ENCODE data around the gene ZNF446.

Gene ZNF446

DNA sequence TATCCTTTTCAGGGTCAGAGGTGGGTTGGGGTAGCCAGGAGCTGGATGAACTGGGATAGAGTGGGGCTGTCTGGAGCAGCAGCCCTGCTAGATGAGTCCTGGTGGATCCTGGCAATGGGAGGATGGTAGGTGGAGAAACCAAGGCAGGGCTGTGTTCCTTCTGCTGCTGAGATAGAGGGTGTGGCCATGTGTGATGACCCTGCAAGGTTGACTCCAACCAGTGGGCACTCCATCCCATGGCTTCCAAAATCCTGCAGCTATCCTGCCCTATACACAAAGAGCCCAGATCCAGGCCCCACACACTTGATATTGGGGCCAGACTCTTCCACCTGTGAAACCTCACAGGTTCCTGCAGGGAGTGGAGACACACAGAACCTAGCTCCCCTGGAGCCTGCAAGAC is 2.4 kb upstream of the ZNF446 start:
- no peak overlapping the region for H3K9ac ChIP-seq (ENCODE audit: low read length)
- H3K27me3 ChIP-seq (ENCODE audit: insufficient read depth, low read length) = no peaks in the 10 kb centered on the region
- H4K20me1 ChIP-seq (ENCODE audit: insufficient read depth, low read length) = no peaks in the 10 kb centered on the region
- no peak overlapping the region for H3K4me3 ChIP-seq (ENCODE audit: low read depth, low read length, poor library complexity, severe bottlenecking)
- TF ChIP-seq, protein P1, sequence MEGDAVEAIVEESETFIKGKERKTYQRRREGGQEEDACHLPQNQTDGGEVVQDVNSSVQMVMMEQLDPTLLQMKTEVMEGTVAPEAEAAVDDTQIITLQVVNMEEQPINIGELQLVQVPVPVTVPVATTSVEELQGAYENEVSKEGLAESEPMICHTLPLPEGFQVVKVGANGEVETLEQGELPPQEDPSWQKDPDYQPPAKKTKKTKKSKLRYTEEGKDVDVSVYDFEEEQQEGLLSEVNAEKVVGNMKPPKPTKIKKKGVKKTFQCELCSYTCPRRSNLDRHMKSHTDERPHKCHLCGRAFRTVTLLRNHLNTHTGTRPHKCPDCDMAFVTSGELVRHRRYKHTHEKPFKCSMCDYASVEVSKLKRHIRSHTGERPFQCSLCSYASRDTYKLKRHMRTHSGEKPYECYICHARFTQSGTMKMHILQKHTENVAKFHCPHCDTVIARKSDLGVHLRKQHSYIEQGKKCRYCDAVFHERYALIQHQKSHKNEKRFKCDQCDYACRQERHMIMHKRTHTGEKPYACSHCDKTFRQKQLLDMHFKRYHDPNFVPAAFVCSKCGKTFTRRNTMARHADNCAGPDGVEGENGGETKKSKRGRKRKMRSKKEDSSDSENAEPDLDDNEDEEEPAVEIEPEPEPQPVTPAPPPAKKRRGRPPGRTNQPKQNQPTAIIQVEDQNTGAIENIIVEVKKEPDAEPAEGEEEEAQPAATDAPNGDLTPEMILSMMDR (IDR thresholded peaks at IDR 0.05; ENCODE audit: low read length) = no peak
- no peak for TF ChIP-seq EZH2 (IDR thresholded peaks at IDR 0.05; ENCODE audit: borderline replicate concordance, low read length)
- H3K9me2 ChIP-seq (ENCODE audit: low read depth, low read length) = no peaks in the 10 kb centered on the region
- no peak overlapping the region for H2AFZ ChIP-seq (ENCODE audit: low read length)
- H3F3A ChIP-seq (ENCODE audit: insufficient read depth, low read length) = no peaks in the 10 kb centered on the region
- H3K4me1 ChIP-seq (ENCODE audit: insufficient read depth, low read length, severe bottlenecking) = peaks cover 19% of the 10 kb centered on the region
- H3K27ac ChIP-seq (ENCODE audit: low read depth, low read length, poor library complexity, severe bottlenecking) = no peak overlapping the region
- H3K9me3 ChIP-seq (ENCODE audit: low read length) = no peaks in the 10 kb centered on the region
- no peak overlapping the region for H3K4me2 ChIP-seq (ENCODE audit: low read length)
- H3K36me3 ChIP-seq (ENCODE audit: insufficient read depth, low read length) = peaks cover 40% of the 10 kb centered on the region
- no peaks in the 10 kb centered on the region; the same call in 1 of the 2 replicates for H3K79me2 ChIP-seq (ENCODE audit: insufficient read depth, low read length)

- H3K36me3 ChIP-seq (ENCODE audit: insufficient read depth, low read length) = peaks cover 34% of the 10 kb centered on the region
- no peaks in the 10 kb centered on the region for H4K20me1 ChIP-seq (ENCODE audit: insufficient read depth, low read length)
- H3K4me3 ChIP-seq (ENCODE audit: low read depth, low read length, poor library complexity, severe bottlenecking) = peak overlapping the region; percentile 80
- TF ChIP-seq, protein P1 (IDR thresholded peaks at IDR 0.05; ENCODE audit: low read length) = no peak
- TF ChIP-seq EZH2 (IDR thresholded peaks at IDR 0.05; ENCODE audit: borderline replicate concordance, low read length) = no peak
- peaks cover 19% of the 10 kb centered on the region for H3K4me1 ChIP-seq (ENCODE audit: insufficient read depth, low read length, severe bottlenecking)
- H3K9me2 ChIP-seq (ENCODE audit: low read depth, low read length) = no peaks in the 10 kb centered on the region
- H2AFZ ChIP-seq (ENCODE audit: low read length) = no peak overlapping the region
- H3K27me3 ChIP-seq (ENCODE audit: insufficient read depth, low read length) = no peaks in the 10 kb centered on the region
- H3K79me2 ChIP-seq (ENCODE audit: insufficient read depth, low read length) = no peaks in the 10 kb centered on the region
- H3K9me3 ChIP-seq (ENCODE audit: low read length) = no peaks in the 10 kb centered on the region
- peak overlapping the region; percentile 4; the same call in 1 of the 2 replicates for H3K9ac ChIP-seq (ENCODE audit: low read length)
- peak overlapping the region; percentile 94 for H3K4me2 ChIP-seq (ENCODE audit: low read length)
- peak overlapping the region; percentile 81 for H3K27ac ChIP-seq (ENCODE audit: low read depth, low read length, poor library complexity, severe bottlenecking)
- no peaks in the 10 kb centered on the region for H3F3A ChIP-seq (ENCODE audit: insufficient read depth, low read length)
Observed at GRCh38 chr19:58474291-58474996, 1.7 kb upstream of the ZNF446 start.

- TF ChIP-seq EZH2 (IDR thresholded peaks at IDR 0.05; ENCODE audit: borderline replicate concordance, low read length) = no peak
- TF ChIP-seq, protein P1 (IDR thresholded peaks at IDR 0.05; ENCODE audit: low read length) = no peak
- H3F3A ChIP-seq (ENCODE audit: insufficient read depth, low read length) = no peaks in the 10 kb centered on the region
- H2AFZ ChIP-seq (ENCODE audit: low read length) = no peak overlapping the region
- peak overlapping the region; percentile 94 for H3K4me2 ChIP-seq (ENCODE audit: low read length)
- peaks cover 30% of the 10 kb centered on the region for H3K36me3 ChIP-seq (ENCODE audit: insufficient read depth, low read length)
- H3K27me3 ChIP-seq (ENCODE audit: insufficient read depth, low read length) = no peaks in the 10 kb centered on the region
- no peaks in the 10 kb centered on the region for H3K9me2 ChIP-seq (ENCODE audit: low read depth, low read length)
- peak overlapping the region; percentile 80 for H3K4me3 ChIP-seq (ENCODE audit: low read depth, low read length, poor library complexity, severe bottlenecking)
- H3K27ac ChIP-seq (ENCODE audit: low read depth, low read length, poor library complexity, severe bottlenecking) = peak overlapping the region; percentile 81
- peaks cover 19% of the 10 kb centered on the region for H3K4me1 ChIP-seq (ENCODE audit: insufficient read depth, low read length, severe bottlenecking)
- H3K9ac ChIP-seq (ENCODE audit: low read length) = peak overlapping the region; percentile 67
- no peaks in the 10 kb centered on the region for H3K79me2 ChIP-seq (ENCODE audit: insufficient read depth, low read length)
- no peaks in the 10 kb centered on the region for H4K20me1 ChIP-seq (ENCODE audit: insufficient read depth, low read length)
- no peaks in the 10 kb centered on the region for H3K9me3 ChIP-seq (ENCODE audit: low read length)
Observed at GRCh38 chr19:58474997-58475713, 997 bp upstream of the ZNF446 start.

Measured in OCI-LY1 (cell line).